GM12801 (cell line): Measurements from ENCODE around the gene OR5D18.

Source experiments
- CTCF ChIP-seq: IDR thresholded peaks from one replicate; pipeline ENCODE4 v1.5.1; 2011; ENCODE audit warnings: control low read depth; ENCODE audit not compliant: insufficient read length; ENCODE audit errors: extremely low read depth

Gene OR5D18

GRCh38 chr11:55819330-55819729 is at the start of gene OR5D18:
OR5D18 (plus strand) TSS chr11:55819630; CDS start chr11:55819630, 0 bp downstream.
- TF ChIP-seq CTCF = no peak

GRCh38 chr11:55773138-55773537 is 46.3 kb upstream of the OR5D18 start, which contains the start of gene OR5D13:
OR5D13 (plus strand) TSS chr11:55773438; CDS start chr11:55773438, 0 bp downstream.
- TF ChIP-seq CTCF = no peak

- TF ChIP-seq CTCF = no peak
Observed at GRCh38 chr11:55791606-55792005, 27.8 kb upstream of the OR5D18 start.

GRCh38 chr11:55793321-55793720 is 26.1 kb upstream of the OR5D18 start:
- TF ChIP-seq CTCF = no peak

GRCh38 chr11:55795256-55795655 is 24.2 kb upstream of the OR5D18 start, which contains the start of gene OR5D14:
OR5D14 (plus strand) TSS chr11:55795556; CDS start chr11:55795556, 0 bp downstream.
- TF ChIP-seq CTCF = no peak

- TF ChIP-seq CTCF = no peak
Observed at GRCh38 chr11:55806248-55806647, 13.2 kb upstream of the OR5D18 start.

GRCh38 chr11:55811067-55811466 is 8.4 kb upstream of the OR5D18 start, which contains the start of gene OR5L1:
OR5L1 (plus strand) TSS chr11:55811367; CDS start chr11:55811467, 100 bp downstream.
- no peak for TF ChIP-seq CTCF
